ENCODE results near the gene XPO6.

GRCh38 chr16:28052274-28053128 is 159.3 kb downstream of the XPO6 start:
- TF ChIP-seq SIN3A (IDR thresholded peaks at IDR 0.05; ENCODE audit: borderline replicate concordance, low read depth, low read length), result no peak
- no peak for TF ChIP-seq HNF1A (IDR thresholded peaks at IDR 0.05; ENCODE audit: low read depth)
- no peak for TF ChIP-seq HNF1A (CRISPR knock-in tag; IDR thresholded peaks at IDR 0.05; ENCODE audit: borderline replicate concordance)
- no peak for TF ChIP-seq CTCF (CRISPR knock-in tag; IDR thresholded peaks at IDR 0.05)
- TF ChIP-seq RERE (CRISPR knock-in tag; IDR thresholded peaks at IDR 0.05; ENCODE audit: low read depth), result no peak
- no peak for TF ChIP-seq ZNF512 (CRISPR knock-in tag; IDR thresholded peaks at IDR 0.05)
- no peak for TF ChIP-seq PATZ1 (CRISPR knock-in tag; IDR thresholded peaks at IDR 0.05)
- no peak for TF ChIP-seq HDAC2 (CRISPR knock-in tag; IDR thresholded peaks at IDR 0.05)
- no peak for TF ChIP-seq POLR2A (IDR thresholded peaks at IDR 0.05; ENCODE audit: insufficient read depth in 1 of 2, low read depth in 2 of 2, low read length in 2 of 2)
- no peak for TF ChIP-seq MAX (IDR thresholded peaks at IDR 0.05)
- TF ChIP-seq RBM39 (IDR thresholded peaks at IDR 0.05; ENCODE audit: low read depth, low read length, poor library complexity, severe bottlenecking), result no peak
- TF ChIP-seq MLX (CRISPR knock-in tag; IDR thresholded peaks at IDR 0.05), result no peak
- TF ChIP-seq UBTF (CRISPR knock-in tag; IDR thresholded peaks at IDR 0.05), result no peak
